K562 (cell line): ENCODE measurements around the gene CAMP. TPM values are rescaled to one million over a fixed set of nuclear protein-coding genes. Genes with fewer than 3 reads are reported as not detected.

Source experiments
- ATAC-seq: fragments of 200-7000 bp; cut with Tn5 transposase; 3 replicates; pipeline ENCODE4 v1.9.1; 2020; ENCODE audit warnings: moderate library complexity
- BruUV-seq: library from RNA; stranded (reverse); fragments of 400-500 nt; replicated peaks from 2 replicates; lab custom pipeline; 2021; lab: Mats Ljungman, UMichigan
- CTCF ChIA-PET: fragments of 300-600 bp; formaldehyde crosslinking; extraction: SDS; loops from one replicate; lab custom pipeline; 2021; ENCODE audit warnings: low intra/inter-chr PET ratio; lab: Yijun Ruan, JAX
- POLR2A ChIA-PET: fragments of 300-600, 350-650 bp; sonication (Branson Sonifier 250); formaldehyde crosslinking; extraction: SDS; loops from one replicate; lab custom pipeline; 2021; ENCODE audit warnings: antibody characterized with exemption, inconsistent platforms; lab: Yijun Ruan, JAX
- DNase-seq, 4 experiments: peaks; one replicate each; pipeline versions ENCODE4 v3.0.0 to v3.0.0-alpha.2; 2011 to 2018; ENCODE audit warnings: low spot score in 3 of 4, mixed read lengths in 3 of 4; ENCODE audit errors: extremely low read depth in 1 of 4
- FAIRE-seq: peaks from 2 replicates; lab custom pipeline; 2011; peaks lifted over from hg19 to GRCh38; lab: Jason Lieb, UNC
- H2AFZ ChIP-seq: 2 replicates; pipeline ENCODE4 v1.6.0; 2011; ENCODE audit warnings: low read depth, low read length, control low read depth, inconsistent platforms
- H3K27ac ChIP-seq: fragments of 200-600 bp; 3 replicates; pipeline ENCODE4 v1.8.0; 2011; ENCODE audit warnings: low read depth, mild to moderate bottlenecking, control low read depth, inconsistent platforms, low read length, moderate library complexity, mixed read lengths; ENCODE audit errors: extremely low read depth
- H3K27me3 ChIP-seq, 2 experiments: fragments of 300-600 bp in 1 of 2; 2 replicates in 1 of 2; 3 replicates in 1 of 2; pipeline versions ENCODE4 v1.6.0 to v1.8.0; 2011; ENCODE audit warnings: inconsistent platforms in 2 of 2, low read length in 2 of 2, mild to moderate bottlenecking in 1 of 2, mixed read lengths in 1 of 2, moderate library complexity in 1 of 2; ENCODE audit not compliant: control insufficient read depth in 2 of 2, insufficient read depth in 2 of 2
- H3K36me3 ChIP-seq: fragments of 300-600 bp; 3 replicates; pipeline ENCODE4 v1.8.0; 2011; ENCODE audit warnings: mild to moderate bottlenecking, low read length, inconsistent platforms; ENCODE audit not compliant: control insufficient read depth, insufficient read depth
- H3K4me1 ChIP-seq, 2 experiments: fragments of 200-600 bp in 1 of 2; replicated peaks in 1 of 2; 2 replicates in 1 of 2; 3 replicates in 1 of 2; pipeline versions ENCODE4 v1.5.1 to v1.8.0; 2011; ENCODE audit warnings: inconsistent platforms in 2 of 2, low read length in 2 of 2, mild to moderate bottlenecking in 1 of 2, mixed read lengths in 1 of 2, moderate library complexity in 1 of 2; ENCODE audit not compliant: control insufficient read depth in 2 of 2, insufficient read depth in 2 of 2
- H3K4me2 ChIP-seq: 2 replicates; pipeline ENCODE4 v1.6.1; 2011; ENCODE audit warnings: low read length, control low read depth, inconsistent platforms, mixed read lengths; ENCODE audit not compliant: insufficient read depth
- H3K4me3 ChIP-seq: fragments of 200-600 bp; sonication (generic), shearing (Covaris generic); 2 replicates; pipeline ENCODE4 v1.5.1; 2016; ENCODE audit warnings: control low read depth, inconsistent platforms
- H3K79me2 ChIP-seq: fragments of 200-600 bp; 3 replicates; pipeline ENCODE4 v1.8.0; 2011; ENCODE audit warnings: low read length, inconsistent platforms; ENCODE audit not compliant: control insufficient read depth, insufficient read depth
- H3K9ac ChIP-seq, 2 experiments: 2 replicates each; pipeline versions ENCODE4 v1.6.0 to v1.6.1; 2011; ENCODE audit warnings: low read depth in 2 of 2, low read length in 2 of 2, control low read depth in 1 of 2, inconsistent platforms in 1 of 2, mild to moderate bottlenecking in 1 of 2, mixed read lengths in 1 of 2; ENCODE audit not compliant: insufficient read depth in 1 of 2
- H3K9me1 ChIP-seq: one replicate; pipeline ENCODE4 v1.6.0; 2011; ENCODE audit warnings: inconsistent platforms, mild to moderate bottlenecking, low read length, moderate library complexity; ENCODE audit not compliant: control insufficient read depth, insufficient read depth
- H3K9me3 ChIP-seq: replicated peaks from 2 replicates; pipeline ENCODE4 v1.5.1; 2011; ENCODE audit warnings: low read depth, low read length, inconsistent platforms; ENCODE audit not compliant: control insufficient read depth, insufficient read depth
- H4K20me1 ChIP-seq: replicated peaks from 2 replicates; pipeline ENCODE4 v1.6.1; 2011; ENCODE audit warnings: low read length, inconsistent platforms, mixed read lengths; ENCODE audit not compliant: control insufficient read depth, insufficient read depth
- DDX20 ChIP-seq: fragments of 450-650 bp; IDR thresholded peaks from 2 replicates; pipeline ENCODE4 v1.6.1; 2016; ENCODE audit warnings: missing genetic modification characterization, low read depth, mild to moderate bottlenecking, missing compliant biosample characterization, moderate library complexity
- ESRRB ChIP-seq: fragments of 250-450 bp; sonication (Bioruptor Pico); IDR thresholded peaks from 2 replicates; pipeline ENCODE4 v1.5.0; 2020; ENCODE audit warnings: mild to moderate bottlenecking, moderate library complexity, borderline replicate concordance
- MTA1 ChIP-seq: fragments of 450-650 bp; IDR thresholded peaks from 2 replicates; pipeline ENCODE4 v1.6.1; 2017; ENCODE audit warnings: borderline replicate concordance
- PRPF4 ChIP-seq: fragments of 200-400 bp; formaldehyde crosslinking; IDR thresholded peaks from one replicate; pipeline ENCODE4 v1.6.1; 2017; ENCODE audit warnings: low read length, low read depth, mild to moderate bottlenecking; ENCODE audit not compliant: insufficient read depth, poor library complexity, severe bottlenecking
- TRIM28 ChIP-seq: fragments of 450-650 bp; IDR thresholded peaks from 2 replicates; pipeline ENCODE4 v1.6.1; 2017
- WGBS: fragments of 100-300 bp; shearing (Covaris generic); methylation state at CpG from one replicate; pipeline ENCODE4 v1.1.6; 2016; ENCODE audit warnings: low coverage, mixed read lengths; ENCODE audit not compliant: insufficient coverage; ENCODE audit errors: missing lambda C conversion rate; 5-methylcytosine and 5-hydroxymethylcytosine counted together
- in situ Hi-C: fragments of 300-500 bp; cut with MboI; formaldehyde crosslinking; loops from 4 replicates; pipeline ENCODE4 v1.15.0; 2018; ENCODE audit warnings: inconsistent platforms, mixed read lengths
- intact Hi-C: fragments of 100-400 bp; cut with micrococcal nuclease; formaldehyde crosslinking; loops from 2 replicates; pipeline ENCODE4 v1.14.2; 2022
- polyA plus RNA-seq, 8 experiments: library from polyadenylated mRNA; depleted of rRNA in 4 of 8; stranded (reverse) in 5 of 8; unstranded in 3 of 8; fragments of >200 nt; fragmentation: Nextera tagmentation in 2 of 8; fragmentation: Illumina TruSeq in 1 of 8; extraction: Ambion mirVana in 2 of 8; extraction: Trizol in 1 of 8; gene quantifications; 2 replicates each; pipeline versions ENCODE4 v1.2.1 to v1.2.3, GENCODE V29; 2011 to 2014; ENCODE audit warnings: inconsistent platforms in 1 of 8, missing spikeins in 1 of 8
- total RNA-seq, 7 experiments: library from RNA; depleted of rRNA in 6 of 7; stranded (reverse); fragments of >200 nt in 6 of 7; fragmentation: Illumina TruSeq in 2 of 7; extraction: Trizol in 2 of 7; gene quantifications; 2 replicates each; pipeline versions ENCODE4 v1.2.1 to v1.2.3, GENCODE V29; 2011 to 2021; ENCODE audit warnings: low replicate concordance in 1 of 7
- TF ChIP-seq, protein P1 (sequence below): IDR thresholded peaks from 2 replicates; pipeline ENCODE4 v1.6.1; 2011; ENCODE audit not compliant: insufficient read length; ENCODE audit errors: extremely low read depth

CAMP gene
- total and polyA plus RNA-seq, 9 of the 15 experiments (the other 6 are each of a cell fraction or from before 2014, with no cell fraction given) = 0.22 TPM; not detected in 8

DNA sequence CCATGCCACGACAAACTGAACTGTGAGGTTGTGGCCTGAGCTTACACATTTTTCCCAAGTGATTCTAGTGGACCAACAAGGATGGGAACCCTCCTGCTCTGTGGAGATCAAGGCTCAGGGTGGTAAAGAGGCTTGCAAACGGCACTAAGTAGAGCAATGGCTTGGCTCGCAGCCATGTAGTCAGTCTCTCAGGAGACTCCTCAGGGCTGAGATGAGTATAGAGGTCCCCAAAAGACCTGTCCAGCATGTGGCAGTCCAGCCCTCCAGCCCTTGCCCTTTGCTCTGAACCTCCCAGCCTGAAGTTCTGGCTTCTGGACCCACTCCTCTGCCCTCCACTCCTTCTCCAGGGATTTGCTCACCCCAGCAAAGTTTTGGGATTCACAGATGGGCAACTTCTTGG is 8.3 kb upstream of the CAMP start:
- DNase-seq (no peak), ATAC-seq (peak; percentile 51), FAIRE-seq (no peak)
- Histone ChIP-seq H3K79me2 (no peaks in the 10 kb centered on the region), H3K27me3 (no peaks in the 10 kb centered on the region; a peak in 2 of 5 replicates), H3K9me3 (no peaks in the 10 kb centered on the region), H3K9ac (no peak overlapping the region), H3K36me3 (no peaks in the 10 kb centered on the region), H3K4me2 (no peak overlapping the region), H3K4me1 (no peaks in the 10 kb centered on the region; a peak in 1 of 5 replicates), H4K20me1 (no peaks in the 10 kb centered on the region), H3K4me3 (no peak overlapping the region), H3K27ac (no peak overlapping the region), H2AFZ (no peak overlapping the region), H3K9me1 (no peaks in the 10 kb centered on the region)
- intact Hi-C loops = no loop called here
- in situ Hi-C loops = no loop called here
- POLR2A ChIA-PET = no interaction called here
- 4% methylated on average over 3 of the region's 3 CpGs for WGBS
- CTCF ChIA-PET = no interaction called here
- BruUV-seq = no TSS peak
- TF ChIP-seq MTA1 (no peak), DDX20 (tag) (no peak), PRPF4 (no peak)

DNA sequence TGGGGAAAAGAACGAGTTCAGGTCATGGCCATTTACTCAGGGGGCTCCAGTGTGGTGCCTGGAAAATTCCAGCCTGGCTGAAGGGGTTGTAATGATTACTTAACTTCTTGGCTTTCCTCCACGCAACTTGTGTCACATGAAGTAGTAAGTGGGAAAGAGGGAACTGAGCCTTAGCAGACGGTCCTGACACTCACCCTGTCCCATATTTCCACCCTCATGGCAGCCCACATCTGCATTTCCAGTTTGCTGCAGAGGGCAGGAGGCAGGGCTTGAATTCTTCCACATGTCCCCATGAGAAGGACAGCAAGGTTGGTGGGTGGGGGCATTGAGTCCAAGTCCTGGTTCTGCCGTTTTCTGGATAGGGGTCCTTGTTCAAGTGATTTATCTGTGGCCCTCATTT is 7.8 kb upstream of the CAMP start:
- Histone ChIP-seq H3K4me2 (no peak overlapping the region), H2AFZ (no peak overlapping the region), H3K4me1 (no peaks in the 10 kb centered on the region; a peak in 1 of 5 replicates), H3K9me1 (no peaks in the 10 kb centered on the region), H4K20me1 (no peaks in the 10 kb centered on the region), H3K9ac (no peak overlapping the region), H3K27ac (no peak overlapping the region), H3K36me3 (no peaks in the 10 kb centered on the region), H3K79me2 (no peaks in the 10 kb centered on the region), H3K4me3 (no peak overlapping the region), H3K27me3 (no peaks in the 10 kb centered on the region; a peak in 2 of 5 replicates), H3K9me3 (no peaks in the 10 kb centered on the region)
- CTCF ChIA-PET = no interaction called here
- no TSS peak for BruUV-seq
- POLR2A ChIA-PET = no interaction called here
- 7% methylated on average over 4 of the region's 4 CpGs for WGBS
- ATAC-seq (no peak), FAIRE-seq (no peak), DNase-seq (no peak)
- intact Hi-C loops (no loop called here), in situ Hi-C loops (no loop called here)
- TF ChIP-seq, protein P1, sequence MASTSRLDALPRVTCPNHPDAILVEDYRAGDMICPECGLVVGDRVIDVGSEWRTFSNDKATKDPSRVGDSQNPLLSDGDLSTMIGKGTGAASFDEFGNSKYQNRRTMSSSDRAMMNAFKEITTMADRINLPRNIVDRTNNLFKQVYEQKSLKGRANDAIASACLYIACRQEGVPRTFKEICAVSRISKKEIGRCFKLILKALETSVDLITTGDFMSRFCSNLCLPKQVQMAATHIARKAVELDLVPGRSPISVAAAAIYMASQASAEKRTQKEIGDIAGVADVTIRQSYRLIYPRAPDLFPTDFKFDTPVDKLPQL = no peak
- TF ChIP-seq TRIM28 (no peak), ESRRB (CRISPR knock-in tag) (no peak)
